SU-DHL-6 (cell line): ENCODE results near the gene MGAT5.

ENCODE experiments used
- H2AFZ ChIP-seq: fragments of 200-600 bp; sonication (generic); 2 replicates; pipeline ENCODE4 v1.6.1; 2014; ENCODE audit warnings: low read depth, mild to moderate bottlenecking, moderate library complexity, mixed read lengths, antibody characterized with exemption, low read length; ENCODE audit not compliant: severe bottlenecking
- H3F3A ChIP-seq: fragments of 200-600 bp; shearing (Covaris generic); 2 replicates; pipeline ENCODE4 v1.6.0; 2016; ENCODE audit warnings: antibody characterized with exemption, mild to moderate bottlenecking; ENCODE audit not compliant: insufficient read depth
- H3K27ac ChIP-seq: fragments of 200-600 bp; sonication (generic); 2 replicates; pipeline ENCODE4 v1.5.1; 2016; ENCODE audit warnings: low read depth, mild to moderate bottlenecking, low read length, moderate library complexity, mixed read lengths
- H3K27me3 ChIP-seq: fragments of 200-600 bp; sonication (generic), shearing (Covaris generic); 2 replicates; pipeline ENCODE4 v1.6.0; 2014; ENCODE audit warnings: mild to moderate bottlenecking, low read length
- H3K36me3 ChIP-seq: fragments of 200-600 bp; sonication (generic); 2 replicates; pipeline ENCODE4 v1.6.1; 2014; ENCODE audit warnings: mild to moderate bottlenecking, low read length, mixed read lengths
- H3K4me2 ChIP-seq: fragments of 300-600, 200-600 bp; shearing (Covaris generic), sonication (generic); 2 replicates; pipeline ENCODE4 v1.6.0; 2014; ENCODE audit warnings: low read length, low read depth, mild to moderate bottlenecking; ENCODE audit not compliant: poor library complexity, severe bottlenecking
- H3K4me3 ChIP-seq: fragments of 200-600 bp; sonication (generic); 2 replicates; pipeline ENCODE4 v1.5.1; 2014; ENCODE audit warnings: antibody characterized with exemption, low read length, mild to moderate bottlenecking, mixed read lengths; ENCODE audit not compliant: insufficient read depth, poor library complexity, severe bottlenecking
- H3K79me2 ChIP-seq: fragments of 200-600 bp; sonication (generic); 2 replicates; pipeline ENCODE4 v1.6.1; 2014; ENCODE audit warnings: mild to moderate bottlenecking, low read length, moderate library complexity; ENCODE audit not compliant: insufficient read depth
- H3K9ac ChIP-seq: fragments of 200-600 bp; sonication (generic); 2 replicates; pipeline ENCODE4 v1.7.0; 2014; ENCODE audit warnings: mild to moderate bottlenecking, low read length
- H3K9me2 ChIP-seq: fragments of 200-600 bp; sonication (generic); replicated peaks from 2 replicates; pipeline ENCODE4 v1.6.1; 2014; ENCODE audit warnings: low read length; ENCODE audit not compliant: insufficient read depth
- H3K9me3 ChIP-seq: fragments of 200-600 bp; sonication (generic); 2 replicates; pipeline ENCODE4 v1.6.1; 2014; ENCODE audit warnings: low read length, mixed read lengths; ENCODE audit not compliant: insufficient read depth
- H4K20me1 ChIP-seq: fragments of 200-600 bp; sonication (generic); 2 replicates; pipeline ENCODE4 v1.6.1; 2014; ENCODE audit warnings: low read depth, mild to moderate bottlenecking, antibody characterized with exemption, low read length, moderate library complexity, mixed read lengths
- EZH2phosphoT487 ChIP-seq: fragments of 200-600 bp; sonication (generic), shearing (Covaris generic); conservative IDR thresholded peaks from 2 replicates; pipeline ENCODE4 v1.6.1; 2018; ENCODE audit warnings: mild to moderate bottlenecking, antibody characterized with exemption, low read length, moderate library complexity, mixed read lengths
- TF ChIP-seq, protein P1 (sequence below): fragments of 200-600 bp; sonication (generic); IDR thresholded peaks from one replicate; pipeline ENCODE4 v1.5.1; 2017; ENCODE audit warnings: antibody characterized with exemption, mild to moderate bottlenecking, low read length, moderate library complexity; ENCODE audit not compliant: insufficient read depth, poor library complexity, severe bottlenecking

Gene MGAT5

GRCh38 chr2:134228493-134228903 is 25.4 kb upstream of the MGAT5 start:
- H2AFZ ChIP-seq = no peak overlapping the region
- H3F3A ChIP-seq = 0 out of 2 replicates have a peak, but pooled peaks cover 3% of the 10 kb centered on the region
- no peaks in the 10 kb centered on the region for H3K9me2 ChIP-seq
- TF ChIP-seq EZH2phosphoT487 = no peak
- TF ChIP-seq, protein P1, sequence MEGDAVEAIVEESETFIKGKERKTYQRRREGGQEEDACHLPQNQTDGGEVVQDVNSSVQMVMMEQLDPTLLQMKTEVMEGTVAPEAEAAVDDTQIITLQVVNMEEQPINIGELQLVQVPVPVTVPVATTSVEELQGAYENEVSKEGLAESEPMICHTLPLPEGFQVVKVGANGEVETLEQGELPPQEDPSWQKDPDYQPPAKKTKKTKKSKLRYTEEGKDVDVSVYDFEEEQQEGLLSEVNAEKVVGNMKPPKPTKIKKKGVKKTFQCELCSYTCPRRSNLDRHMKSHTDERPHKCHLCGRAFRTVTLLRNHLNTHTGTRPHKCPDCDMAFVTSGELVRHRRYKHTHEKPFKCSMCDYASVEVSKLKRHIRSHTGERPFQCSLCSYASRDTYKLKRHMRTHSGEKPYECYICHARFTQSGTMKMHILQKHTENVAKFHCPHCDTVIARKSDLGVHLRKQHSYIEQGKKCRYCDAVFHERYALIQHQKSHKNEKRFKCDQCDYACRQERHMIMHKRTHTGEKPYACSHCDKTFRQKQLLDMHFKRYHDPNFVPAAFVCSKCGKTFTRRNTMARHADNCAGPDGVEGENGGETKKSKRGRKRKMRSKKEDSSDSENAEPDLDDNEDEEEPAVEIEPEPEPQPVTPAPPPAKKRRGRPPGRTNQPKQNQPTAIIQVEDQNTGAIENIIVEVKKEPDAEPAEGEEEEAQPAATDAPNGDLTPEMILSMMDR = peak; percentile 86
- H3K27me3 ChIP-seq = no peaks in the 10 kb centered on the region
- no peak overlapping the region for H3K9ac ChIP-seq
- no peak overlapping the region for H3K4me2 ChIP-seq
- H3K36me3 ChIP-seq = no peaks in the 10 kb centered on the region
- peaks cover 9% of the 10 kb centered on the region; the same call in 1 of the 2 replicates for H3K79me2 ChIP-seq
- no peak overlapping the region for H3K4me3 ChIP-seq
- H3K9me3 ChIP-seq = no peaks in the 10 kb centered on the region
- H3K27ac ChIP-seq = no peak overlapping the region
- H4K20me1 ChIP-seq = 0 out of 2 replicates have a peak, but pooled peaks cover 3% of the 10 kb centered on the region

DNA sequence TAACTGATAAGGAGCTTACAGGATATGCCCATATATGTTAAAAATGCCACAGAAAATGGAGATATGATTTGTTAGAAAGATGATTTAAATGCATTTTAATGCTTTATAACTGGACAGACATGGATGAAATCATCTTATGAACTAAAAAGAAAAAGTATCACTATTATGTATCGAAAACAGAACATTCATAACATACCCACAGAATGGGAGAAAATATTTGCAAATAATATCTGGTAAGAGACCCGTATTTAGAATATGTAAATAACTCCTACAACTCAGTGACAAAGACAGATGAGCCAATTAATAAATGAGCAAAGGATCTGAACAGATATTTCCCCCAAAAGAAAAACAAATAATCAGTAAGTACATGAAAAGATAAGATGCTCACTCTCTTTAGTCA is 24.3 kb upstream of the MGAT5 start:
- H3K4me3 ChIP-seq = no peak overlapping the region
- 0 out of 2 replicates have a peak, but pooled peaks cover 3% of the 10 kb centered on the region for H3F3A ChIP-seq
- no peaks in the 10 kb centered on the region for H3K9me2 ChIP-seq
- no peaks in the 10 kb centered on the region for H3K9me3 ChIP-seq
- H3K27me3 ChIP-seq = no peaks in the 10 kb centered on the region
- no peak overlapping the region for H3K4me2 ChIP-seq
- H3K79me2 ChIP-seq = peaks cover 14% of the 10 kb centered on the region; the same call in 1 of the 2 replicates
- TF ChIP-seq, protein P1 = no peak
- no peak for TF ChIP-seq EZH2phosphoT487
- no peak overlapping the region for H3K9ac ChIP-seq
- no peaks in the 10 kb centered on the region for H3K36me3 ChIP-seq
- no peak overlapping the region for H2AFZ ChIP-seq
- no peak overlapping the region for H3K27ac ChIP-seq
- no peaks in the 10 kb centered on the region for H4K20me1 ChIP-seq

DNA sequence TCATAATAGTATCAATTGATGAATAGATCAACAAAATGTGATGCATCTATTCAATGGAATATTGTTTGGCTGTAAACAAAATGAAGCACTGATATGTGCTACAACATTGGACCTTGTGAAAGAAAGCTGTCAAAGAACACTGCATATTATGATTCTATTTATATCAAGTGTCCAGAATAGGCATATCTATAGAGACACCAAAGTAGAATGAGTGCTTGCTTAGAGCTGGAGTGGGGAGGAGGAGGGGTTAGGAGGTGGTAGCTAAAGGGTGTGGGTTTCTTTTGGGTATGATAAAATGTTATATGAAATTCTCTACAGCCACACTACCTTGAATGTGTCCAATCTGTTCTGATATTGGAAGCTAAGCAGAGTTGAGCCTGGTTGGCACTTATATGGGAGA is 23.0 kb upstream of the MGAT5 start:
- Histone ChIP-seq H3K9me2 (no peaks in the 10 kb centered on the region), H3K4me3 (no peak overlapping the region), H2AFZ (no peak overlapping the region), H3K79me2 (peaks cover 11% of the 10 kb centered on the region; the same call in 1 of the 2 replicates), H3K9me3 (no peaks in the 10 kb centered on the region), H3K27ac (no peak overlapping the region), H3K27me3 (no peaks in the 10 kb centered on the region), H3K9ac (no peak overlapping the region), H3K4me2 (no peak overlapping the region), H3F3A (0 out of 2 replicates have a peak, but pooled peaks cover 3% of the 10 kb centered on the region), H3K36me3 (no peaks in the 10 kb centered on the region), H4K20me1 (no peaks in the 10 kb centered on the region)
- TF ChIP-seq, protein P1 = no peak
- TF ChIP-seq EZH2phosphoT487 = no peak
